Ectodermal cell (in vitro differentiated cells): Measurements from ENCODE around the gene NPHP4.
"Not testable (repeated sequence)": the region's sequence is repeated elsewhere in the genome, so short reads cannot be mapped to it uniquely, and the experiment has no call there.

Experiments
- H3K27ac ChIP-seq: 2 replicates; pipeline ENCODE4 v1.7.0; 2013; ENCODE audit warnings: mild to moderate bottlenecking, low read depth, low read length; ENCODE audit not compliant: insufficient read depth, poor library complexity, severe bottlenecking
- H3K27me3 ChIP-seq: 2 replicates; pipeline ENCODE4 v1.7.0; 2013; ENCODE audit warnings: mild to moderate bottlenecking, low read length; ENCODE audit not compliant: insufficient read depth, control insufficient read depth, poor library complexity, severe bottlenecking
- H3K36me3 ChIP-seq: one replicate; pipeline ENCODE4 v1.7.0; 2013; ENCODE audit warnings: low read length; ENCODE audit not compliant: control insufficient read depth, insufficient read depth
- H3K4me1 ChIP-seq: one replicate; pipeline ENCODE4 v1.7.0; 2013; ENCODE audit warnings: low read length; ENCODE audit not compliant: control insufficient read depth, insufficient read depth
- H3K4me3 ChIP-seq: 2 replicates; pipeline ENCODE4 v1.7.0; 2013; ENCODE audit warnings: low read depth, low read length, control low read depth; ENCODE audit not compliant: insufficient read depth
- H3K9me3 ChIP-seq: 2 replicates; pipeline ENCODE4 v1.7.0; 2013; ENCODE audit warnings: mild to moderate bottlenecking, low read length, moderate library complexity; ENCODE audit not compliant: control insufficient read depth
- WGBS, 2 experiments: methylation state at CpG; one replicate each; pipeline ENCODE4 v1.1.7; 2013; ENCODE audit warnings: missing lambda C conversion rate in 2 of 2; 5-methylcytosine and 5-hydroxymethylcytosine counted together

Gene NPHP4

DNA sequence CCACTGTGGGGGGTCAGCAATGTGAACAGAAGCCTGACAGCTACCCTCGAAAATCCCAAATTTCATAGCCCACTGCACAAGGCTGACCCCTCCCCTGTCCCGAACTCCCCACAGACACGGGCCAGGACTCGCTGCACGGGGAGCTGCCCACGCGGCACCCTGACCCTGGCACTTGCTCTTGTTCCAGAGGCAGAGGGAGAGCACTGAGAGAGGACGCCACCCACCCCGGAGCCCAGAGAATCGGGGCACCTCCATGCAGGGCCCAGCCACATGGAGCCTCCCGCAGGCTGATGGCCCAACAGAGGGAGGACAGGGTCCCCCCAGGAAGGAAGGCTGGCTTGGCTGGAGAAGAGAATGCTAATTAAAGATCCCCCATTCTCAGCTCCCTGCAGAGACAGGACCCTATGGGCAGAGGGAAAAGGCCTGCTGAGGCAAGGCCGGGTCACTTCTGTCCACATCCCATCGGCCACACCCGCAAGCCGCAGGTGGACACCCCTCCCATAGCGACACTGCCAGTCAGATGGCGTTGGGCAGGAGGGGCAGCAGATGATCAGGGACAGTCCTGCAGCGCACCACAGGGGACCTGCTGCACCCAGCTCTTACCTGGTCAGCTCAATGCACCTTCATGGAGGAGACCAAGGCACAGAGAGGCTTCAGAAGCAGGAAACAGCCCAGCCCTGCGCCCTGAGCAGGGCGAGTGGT, 136.9 kb downstream of the NPHP4 start:
- Histone ChIP-seq H3K27me3 (no peaks in the 10 kb centered on the region), H3K4me1 (no peaks in the 10 kb centered on the region), H3K4me3 (no peak overlapping the region), H3K36me3 (no peaks in the 10 kb centered on the region), H3K9me3 (no peaks in the 10 kb centered on the region), H3K27ac (no peak overlapping the region)
- WGBS, 2 experiments: 92% methylated on average over 20 of the region's 20 CpGs

DNA sequence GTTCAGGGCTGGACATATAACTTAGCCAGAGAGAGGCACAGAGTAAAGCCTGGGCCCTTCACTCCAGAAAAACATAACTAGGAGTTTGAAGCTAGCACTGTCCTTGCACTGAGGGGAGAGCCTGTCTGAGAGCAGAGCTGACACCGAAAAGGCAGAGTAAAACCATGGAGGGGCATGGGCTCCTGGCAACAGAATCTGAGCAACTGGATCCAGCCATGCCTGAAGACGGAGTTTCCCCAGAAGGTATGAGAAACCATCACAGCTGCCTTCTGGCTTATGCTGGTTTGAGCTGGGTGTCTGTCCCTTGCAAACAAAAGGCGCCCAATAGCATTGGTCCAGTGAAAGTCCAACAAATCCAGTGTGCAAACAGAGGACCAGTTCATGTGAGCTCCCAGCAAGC, 137.5 kb downstream of the NPHP4 start:
- no peaks in the 10 kb centered on the region for H3K36me3 ChIP-seq
- WGBS, 2 experiments: 92 to 94% methylated on average over 3 of the region's 3 CpGs
- no peaks in the 10 kb centered on the region for H3K27me3 ChIP-seq
- no peaks in the 10 kb centered on the region for H3K4me1 ChIP-seq
- no peak overlapping the region for H3K27ac ChIP-seq
- H3K4me3 ChIP-seq: no peak overlapping the region
- no peaks in the 10 kb centered on the region for H3K9me3 ChIP-seq

DNA sequence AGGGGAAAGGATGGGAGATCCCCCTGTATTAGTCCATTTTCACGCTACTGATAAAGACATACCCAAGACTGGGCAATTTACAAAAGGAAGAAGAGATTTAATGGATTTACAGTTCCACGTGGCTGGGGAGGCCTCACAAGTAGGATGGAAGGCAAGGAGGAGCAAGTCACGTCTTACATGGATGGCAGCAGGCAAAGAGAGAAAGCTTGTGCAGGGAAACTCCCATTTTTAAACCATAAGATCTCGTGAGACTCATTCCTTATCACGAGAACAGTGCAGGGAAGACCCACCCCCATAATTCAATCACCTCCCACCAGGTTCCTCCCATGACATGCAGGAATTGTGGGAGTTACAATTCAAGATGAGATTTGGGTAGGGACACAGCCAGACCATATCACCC, 138.4 kb downstream of the NPHP4 start:
- H3K9me3 ChIP-seq, H3K36me3 ChIP-seq: not testable (repeated sequence)
- WGBS, 2 experiments: 93 to 97% methylated on average over 5 of the region's 5 CpGs

DNA sequence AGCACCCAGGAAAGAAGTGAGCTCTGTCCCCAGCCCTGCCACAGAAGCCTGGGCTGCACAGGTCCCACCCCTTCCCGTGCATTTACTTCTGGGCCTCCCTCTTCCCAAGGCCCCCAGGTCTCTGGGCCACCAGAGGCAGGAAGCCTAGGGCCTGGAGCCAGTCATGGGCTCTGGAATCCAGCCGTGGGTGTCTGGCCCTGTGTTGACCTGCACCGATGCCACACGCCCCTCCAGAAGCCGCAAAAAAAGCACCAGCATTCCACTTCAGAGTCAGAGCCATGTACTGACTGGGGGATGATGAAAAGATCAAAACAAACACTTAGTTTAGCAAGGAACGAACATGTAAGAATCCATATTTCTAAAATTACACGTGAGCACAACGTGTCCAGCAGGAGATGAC, 141.7 kb downstream of the NPHP4 start:
- H3K9me3 ChIP-seq: no peaks in the 10 kb centered on the region
- 86 to 87% methylated on average over 8 of the region's 8 CpGs for WGBS, 2 experiments
- no peaks in the 10 kb centered on the region for H3K27me3 ChIP-seq
- H3K4me3 ChIP-seq: no peak overlapping the region
- H3K4me1 ChIP-seq: no peaks in the 10 kb centered on the region
- H3K27ac ChIP-seq: no peak overlapping the region
- H3K36me3 ChIP-seq: no peaks in the 10 kb centered on the region

More for the DNA sequence above, 138.4 kb downstream of the NPHP4 start:
- not testable (repeated sequence) for H3K4me1 ChIP-seq, H3K27me3 ChIP-seq, H3K27ac ChIP-seq, H3K4me3 ChIP-seq

DNA sequence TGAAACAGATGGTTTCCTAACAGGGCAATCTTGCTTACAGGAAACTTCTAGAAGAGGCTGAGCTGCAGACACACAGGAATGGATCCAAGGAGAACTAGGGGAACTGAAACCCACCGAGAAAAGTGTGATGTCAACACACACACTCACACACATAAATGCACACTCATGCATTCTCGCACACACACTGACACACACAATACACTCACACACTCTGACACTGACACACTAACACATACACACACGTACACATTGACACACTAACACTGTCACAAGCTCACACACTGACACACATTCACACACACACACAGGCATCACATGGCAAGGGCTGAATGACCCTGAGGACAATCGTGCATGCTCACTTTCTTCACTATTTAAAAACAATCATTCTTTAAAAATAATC, 142.7 kb downstream of the NPHP4 start:
- Histone ChIP-seq H3K36me3 (no peaks in the 10 kb centered on the region), H3K27ac (no peak overlapping the region), H3K4me1 (no peaks in the 10 kb centered on the region), H3K27me3 (no peaks in the 10 kb centered on the region), H3K4me3 (no peak overlapping the region), H3K9me3 (no peaks in the 10 kb centered on the region)
- WGBS, 2 experiments: 89 to 90% methylated on average over 4 of the region's 4 CpGs

DNA sequence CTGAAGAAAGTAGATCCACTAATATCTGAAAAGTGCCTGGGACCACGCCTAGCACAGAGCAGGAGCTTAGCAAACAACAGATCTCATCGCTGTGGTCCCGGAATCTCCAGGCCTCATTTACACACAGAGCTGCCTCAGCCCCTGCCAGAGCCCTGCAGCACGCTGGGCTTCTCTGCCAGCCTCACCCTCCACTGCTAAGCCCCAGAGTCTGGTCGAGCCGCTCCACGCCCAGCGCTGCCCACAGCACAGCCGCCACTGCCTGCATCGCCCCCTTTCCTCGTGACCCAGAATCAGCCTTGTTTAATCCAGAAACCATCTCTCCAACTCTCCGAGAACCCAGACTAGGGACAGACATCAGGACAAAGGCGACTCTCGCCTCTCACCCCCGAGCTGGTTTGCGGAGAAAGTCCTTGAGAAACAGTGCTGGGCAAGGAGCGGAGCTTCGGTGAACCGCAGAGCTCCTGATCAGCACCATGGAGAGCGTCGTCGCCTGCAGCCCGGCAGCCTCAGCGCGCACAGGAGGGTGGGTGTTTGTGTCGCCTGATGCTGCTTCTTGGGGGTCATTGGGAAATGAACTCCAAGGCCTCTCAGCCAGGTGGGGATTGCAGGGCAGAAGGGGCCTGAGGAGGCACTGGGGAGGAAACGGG, 145.1 kb downstream of the NPHP4 start:
- Histone ChIP-seq H3K27me3 (no peaks in the 10 kb centered on the region), H3K4me1 (no peaks in the 10 kb centered on the region), H3K4me3 (no peak overlapping the region), H3K9me3 (no peaks in the 10 kb centered on the region), H3K27ac (no peak overlapping the region), H3K36me3 (no peaks in the 10 kb centered on the region)
- 35 to 37% methylated on average over 27 of the region's 27 CpGs for WGBS, 2 experiments

DNA sequence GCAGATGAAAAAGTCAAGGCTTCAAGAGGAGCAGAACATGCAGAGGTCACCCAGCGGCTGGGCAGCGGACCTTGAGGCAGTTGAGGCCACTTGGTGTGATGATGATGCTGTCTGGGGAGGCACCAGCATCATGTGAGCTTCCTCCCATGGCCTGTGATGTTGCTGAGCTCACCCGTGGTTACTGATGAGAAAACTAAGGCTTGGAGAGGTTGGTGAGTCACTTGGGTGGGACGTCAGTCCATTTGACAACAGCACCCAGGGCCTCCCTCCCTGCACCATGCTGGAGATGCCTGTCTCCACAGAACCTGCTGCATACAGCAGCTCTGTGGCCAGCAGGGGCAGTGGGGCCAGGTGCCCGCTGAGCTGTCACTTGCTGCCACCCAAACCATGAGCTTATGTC, 146.8 kb downstream of the NPHP4 start:
- H3K27ac ChIP-seq: no peak overlapping the region
- H3K9me3 ChIP-seq: no peaks in the 10 kb centered on the region
- no peaks in the 10 kb centered on the region for H3K36me3 ChIP-seq
- H3K4me3 ChIP-seq: no peak overlapping the region
- no peaks in the 10 kb centered on the region for H3K4me1 ChIP-seq
- no peaks in the 10 kb centered on the region for H3K27me3 ChIP-seq
- WGBS, 2 experiments: 81 to 82% methylated on average over 5 of the region's 5 CpGs

DNA sequence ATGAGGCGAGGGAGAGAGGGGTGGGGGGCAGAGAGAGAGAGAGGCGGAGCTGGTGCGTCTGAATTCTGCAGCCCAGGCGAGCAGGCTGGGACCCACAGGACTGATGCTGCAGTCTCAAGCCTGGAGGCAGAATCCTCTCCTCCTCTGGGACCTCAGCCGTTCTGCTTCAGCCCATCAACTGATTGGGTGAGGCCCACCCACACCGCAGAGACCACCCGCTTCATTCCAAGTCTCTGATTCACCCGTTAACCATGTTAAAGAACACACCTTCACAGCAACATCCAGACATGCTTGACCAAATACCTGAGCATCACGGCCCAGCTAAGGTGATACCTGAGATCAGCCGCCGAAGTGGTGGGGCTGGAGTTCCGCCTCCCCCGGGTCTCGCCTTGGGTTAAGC, 147.8 kb downstream of the NPHP4 start:
- Histone ChIP-seq H3K4me3 (no peak overlapping the region), H3K4me1 (no peaks in the 10 kb centered on the region), H3K27ac (no peak overlapping the region), H3K27me3 (no peaks in the 10 kb centered on the region), H3K36me3 (no peaks in the 10 kb centered on the region), H3K9me3 (no peaks in the 10 kb centered on the region)
- 85% methylated on average over 14 of the region's 14 CpGs for WGBS, 2 experiments

DNA sequence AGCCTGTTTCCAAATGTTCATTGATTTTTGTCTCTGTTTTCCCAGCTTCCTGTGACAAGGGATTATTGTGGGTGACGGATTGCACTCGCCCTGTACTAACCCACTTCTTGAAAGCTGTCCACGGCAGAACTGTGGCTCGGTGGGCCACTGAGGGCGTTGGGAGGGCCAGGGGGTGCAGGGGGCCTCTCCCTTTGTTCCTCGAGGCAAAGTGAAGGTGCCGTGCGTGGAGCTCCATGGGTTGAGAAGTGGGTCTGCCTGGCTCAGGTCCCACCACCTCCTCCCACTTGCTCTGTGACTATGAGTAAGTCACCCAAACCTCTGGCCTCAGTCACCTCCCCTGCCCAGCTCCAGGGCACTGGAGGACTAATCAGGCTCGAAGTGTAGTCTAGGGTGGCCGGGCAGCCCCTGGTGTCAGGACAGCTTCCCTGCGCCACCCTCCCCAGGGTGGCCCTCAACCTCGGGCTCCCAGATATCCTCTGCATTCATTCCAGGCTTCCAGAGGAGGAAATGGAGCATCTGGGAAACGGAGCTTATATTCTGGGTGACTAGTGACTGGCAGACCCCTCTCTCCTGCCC, 148.6 kb downstream of the NPHP4 start:
- H3K27ac ChIP-seq: no peak overlapping the region
- H3K9me3 ChIP-seq: no peaks in the 10 kb centered on the region
- no peaks in the 10 kb centered on the region for H3K36me3 ChIP-seq
- no peaks in the 10 kb centered on the region for H3K27me3 ChIP-seq
- no peaks in the 10 kb centered on the region for H3K4me1 ChIP-seq
- H3K4me3 ChIP-seq: no peak overlapping the region
- WGBS, 2 experiments: 88 to 90% methylated on average over 13 of the region's 13 CpGs

DNA sequence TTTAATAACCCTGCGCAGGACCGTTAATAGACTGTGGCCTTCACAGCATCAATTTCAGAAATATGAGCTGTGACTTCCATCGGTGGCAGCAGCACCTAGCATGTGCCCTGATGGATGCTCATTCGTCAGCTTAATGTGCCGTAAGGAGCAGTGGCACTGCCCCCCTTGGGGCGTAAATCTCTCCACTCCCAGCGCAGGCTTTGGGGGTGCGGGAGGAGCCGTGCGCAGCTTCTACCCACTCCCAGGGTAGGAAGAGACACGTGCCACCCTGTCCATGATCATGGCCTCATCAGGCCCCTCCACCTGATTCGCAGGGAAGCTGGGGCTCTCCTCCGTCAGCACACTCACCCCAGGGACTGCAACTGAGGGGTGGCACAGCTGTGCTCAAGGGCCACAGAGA, 149.5 kb downstream of the NPHP4 start:
- Histone ChIP-seq H3K9me3 (no peaks in the 10 kb centered on the region), H3K4me3 (no peak overlapping the region), H3K27me3 (no peaks in the 10 kb centered on the region), H3K36me3 (no peaks in the 10 kb centered on the region), H3K27ac (no peak overlapping the region), H3K4me1 (no peaks in the 10 kb centered on the region)
- 85 to 87% methylated on average over 13 of the region's 13 CpGs for WGBS, 2 experiments
